NCI-H2107 (cell line): ENCODE measurements around the gene POLD4.

Source experiments
- DNase-seq: peaks from one replicate; lab custom pipeline; 2025; lab: John Stamatoyannopoulos, UW

The POLD4 gene

DNA sequence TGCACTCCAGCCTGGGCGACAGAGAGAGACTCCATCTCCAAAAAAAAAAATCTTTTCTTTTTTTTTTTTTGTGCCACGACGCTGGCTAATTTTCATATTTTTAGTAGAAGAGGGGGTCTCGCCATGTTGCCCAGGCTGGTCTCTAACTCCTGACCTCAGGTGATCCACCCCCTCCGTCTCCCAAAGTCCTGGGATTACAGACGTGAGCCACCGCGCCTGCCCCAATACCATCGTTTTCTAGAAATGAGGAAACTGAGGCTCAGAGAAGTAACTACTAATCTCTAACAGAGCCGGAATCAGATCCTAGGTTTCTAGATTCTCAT, 36.5 kb downstream of the POLD4 start:
- DNase-seq = no peak

DNA sequence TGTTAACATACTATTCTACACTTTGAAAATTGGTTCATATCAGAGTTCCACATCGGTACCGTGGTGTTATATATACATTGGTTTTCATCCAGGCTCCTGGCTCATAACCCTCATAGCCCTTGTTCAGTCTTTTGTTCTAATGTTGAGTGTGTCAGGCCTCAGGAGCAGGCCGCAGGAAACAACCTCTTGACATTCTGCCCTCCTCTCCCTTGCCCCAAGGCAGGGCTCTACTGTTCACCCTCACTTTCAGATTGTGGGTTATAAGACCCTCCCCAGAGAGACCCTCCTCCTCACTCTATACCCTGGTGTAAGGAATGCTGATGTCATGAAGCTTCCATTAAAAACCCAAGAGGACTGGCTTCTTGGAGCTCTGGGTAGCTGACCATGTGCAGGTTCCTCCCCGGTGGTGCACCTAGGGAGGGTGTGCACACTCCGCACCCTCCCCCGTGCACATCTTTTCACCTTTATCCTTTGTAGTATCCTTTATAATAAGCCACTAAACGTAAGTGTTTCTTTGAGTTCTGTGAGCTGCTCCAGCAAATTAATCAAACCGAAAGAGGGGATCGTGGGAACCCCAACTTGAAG, 37.9 kb downstream of the POLD4 start:
- no peak for DNase-seq

DNA sequence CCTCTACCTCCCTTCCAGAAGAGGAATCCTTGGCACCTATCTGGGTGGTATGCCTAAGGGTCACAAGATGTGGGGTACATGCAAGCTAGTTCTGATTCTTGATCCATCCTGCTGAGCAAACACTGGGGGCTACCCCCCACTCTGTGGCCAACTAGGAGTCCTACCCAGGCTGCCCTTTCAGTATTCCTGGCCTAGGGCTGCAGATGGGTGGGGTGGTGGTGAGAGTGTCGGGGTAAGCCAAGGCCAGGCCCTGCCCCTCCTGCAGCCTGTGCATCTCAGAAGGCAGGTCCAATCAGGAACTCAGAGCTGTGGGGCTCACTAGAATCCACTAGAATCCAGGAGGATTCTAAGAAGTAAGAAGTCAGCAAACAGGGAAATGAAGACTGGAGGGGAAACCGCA, 39.1 kb downstream of the POLD4 start:
- no peak for DNase-seq

DNA sequence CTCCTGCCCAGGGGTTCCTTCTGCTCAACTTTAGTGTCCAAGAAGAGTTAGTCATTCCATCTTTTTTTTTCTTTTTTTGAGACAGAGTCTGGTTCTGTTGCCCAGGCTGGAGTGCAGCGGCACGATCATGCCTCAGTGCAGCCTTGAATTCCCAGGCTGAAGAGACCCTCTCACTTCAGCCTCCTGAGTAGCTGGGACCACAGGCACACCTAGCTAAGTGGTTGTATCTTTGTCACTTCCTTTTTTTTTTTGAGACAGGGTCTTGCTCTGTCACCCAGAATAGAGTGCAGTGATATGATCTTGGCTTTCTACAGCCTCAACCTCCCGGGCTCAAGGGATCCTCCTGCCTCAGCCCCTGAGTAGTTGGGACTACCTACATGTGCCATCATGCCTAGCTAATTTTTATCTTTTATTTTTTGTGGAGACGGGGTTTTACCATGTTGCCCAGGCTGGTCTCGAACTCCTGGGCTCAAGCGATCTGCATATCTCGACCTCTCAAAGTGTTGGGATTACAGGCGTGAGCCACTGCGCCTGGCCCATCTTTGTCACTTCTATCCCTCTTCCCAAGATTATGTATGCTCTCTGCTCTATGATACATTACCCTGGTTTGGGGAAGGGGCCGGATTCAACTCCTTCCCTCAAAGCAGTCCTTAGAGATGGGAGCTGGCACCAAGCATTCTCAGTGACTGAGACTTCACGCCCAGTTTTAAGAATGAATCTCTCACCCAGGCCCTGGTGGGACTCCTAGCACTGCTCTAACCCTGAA, 40.0 kb downstream of the POLD4 start:
- no peak for DNase-seq

DNA sequence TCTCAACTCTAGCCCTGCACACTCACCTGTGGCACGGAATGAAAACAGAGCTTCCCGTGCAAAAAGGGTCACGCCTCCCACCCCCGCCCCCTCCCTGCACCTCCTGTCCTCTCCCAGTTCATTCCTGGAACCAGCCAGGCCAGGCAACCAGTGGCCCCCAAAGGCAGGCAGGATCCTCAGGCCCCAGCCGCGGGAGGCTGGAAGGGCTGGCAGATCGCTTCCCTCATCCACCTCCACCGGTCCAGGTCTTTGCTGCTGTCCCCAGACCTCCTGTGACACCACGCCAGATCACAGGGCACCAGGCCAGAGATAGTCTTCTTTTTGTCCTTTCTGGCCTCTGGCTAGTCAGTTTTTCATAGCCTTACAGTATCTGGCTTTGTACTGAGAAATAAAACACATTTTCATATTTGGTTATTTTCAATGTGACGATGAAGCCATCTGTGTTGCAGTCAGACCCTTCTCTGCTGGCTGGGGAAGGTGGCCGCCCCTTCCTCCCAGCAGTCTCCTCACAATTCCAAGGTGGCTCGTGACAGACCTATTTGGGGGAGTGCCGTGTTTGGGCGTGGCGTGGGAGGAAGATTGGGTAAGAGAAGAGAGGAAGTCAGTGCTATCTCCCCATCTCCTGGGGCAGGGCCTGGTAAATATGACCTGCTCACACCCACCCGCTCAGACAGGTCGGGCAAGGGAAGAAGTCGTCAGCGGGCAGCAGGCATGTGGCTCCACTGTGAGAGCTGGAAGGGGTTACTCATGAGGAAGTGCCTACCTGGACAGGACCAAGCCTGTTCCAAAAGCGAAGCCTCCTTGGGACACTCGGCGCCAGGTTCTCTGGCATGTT, 40.9 kb downstream of the POLD4 start:
- no peak for DNase-seq

DNA sequence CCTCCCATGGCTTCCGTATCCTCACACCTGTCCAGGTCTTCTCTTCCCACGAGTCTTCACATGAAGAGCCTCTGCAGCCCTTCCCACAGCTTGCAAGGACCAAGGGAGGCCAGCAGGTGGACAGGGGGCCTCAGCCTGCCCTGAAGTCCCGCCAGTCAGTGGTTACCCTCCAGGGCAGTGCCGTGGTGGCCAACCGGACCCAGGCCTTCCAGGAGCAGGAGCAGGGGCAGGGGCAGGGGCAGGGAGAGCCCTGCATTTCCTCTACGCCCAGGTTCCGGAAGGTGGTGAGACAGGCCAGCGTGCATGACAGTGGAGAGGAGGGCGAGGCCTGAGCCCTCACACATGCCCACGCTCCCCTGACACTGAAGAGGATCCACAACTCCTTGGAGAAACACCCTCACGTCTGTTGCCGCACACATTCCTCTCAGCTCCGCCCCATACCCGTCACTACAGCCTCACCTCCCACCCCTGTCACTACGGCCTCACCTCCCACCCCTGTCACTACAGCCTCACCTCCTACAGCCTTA, 41.7 kb downstream of the POLD4 start:
- no peak for DNase-seq

DNA sequence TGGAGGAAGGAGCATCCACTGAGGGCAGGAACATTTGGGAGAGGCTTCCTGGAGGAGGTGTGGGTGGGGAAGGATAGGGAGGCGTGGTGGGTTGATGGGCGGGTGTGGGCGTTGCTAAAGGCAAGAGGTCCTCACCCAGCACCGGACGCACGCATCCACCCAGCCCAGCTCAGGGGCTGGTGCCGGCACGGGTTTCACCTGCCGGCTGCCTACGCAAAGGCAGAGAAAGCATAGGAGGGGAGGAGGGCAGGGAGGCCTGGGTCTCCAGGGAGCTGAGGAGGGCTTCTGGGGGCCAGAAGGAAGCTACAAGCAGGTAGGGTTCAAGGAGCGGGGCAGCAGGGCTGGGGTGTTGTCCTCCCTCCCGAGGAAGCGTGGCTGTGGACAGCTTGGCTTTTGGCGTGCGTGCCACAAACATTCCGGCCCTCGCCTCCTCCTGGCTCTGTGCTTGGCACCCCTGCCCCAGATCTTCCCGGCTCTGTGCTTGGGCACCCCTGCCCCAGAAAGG, 42.2 kb downstream of the POLD4 start:
- DNase-seq = no peak

DNA sequence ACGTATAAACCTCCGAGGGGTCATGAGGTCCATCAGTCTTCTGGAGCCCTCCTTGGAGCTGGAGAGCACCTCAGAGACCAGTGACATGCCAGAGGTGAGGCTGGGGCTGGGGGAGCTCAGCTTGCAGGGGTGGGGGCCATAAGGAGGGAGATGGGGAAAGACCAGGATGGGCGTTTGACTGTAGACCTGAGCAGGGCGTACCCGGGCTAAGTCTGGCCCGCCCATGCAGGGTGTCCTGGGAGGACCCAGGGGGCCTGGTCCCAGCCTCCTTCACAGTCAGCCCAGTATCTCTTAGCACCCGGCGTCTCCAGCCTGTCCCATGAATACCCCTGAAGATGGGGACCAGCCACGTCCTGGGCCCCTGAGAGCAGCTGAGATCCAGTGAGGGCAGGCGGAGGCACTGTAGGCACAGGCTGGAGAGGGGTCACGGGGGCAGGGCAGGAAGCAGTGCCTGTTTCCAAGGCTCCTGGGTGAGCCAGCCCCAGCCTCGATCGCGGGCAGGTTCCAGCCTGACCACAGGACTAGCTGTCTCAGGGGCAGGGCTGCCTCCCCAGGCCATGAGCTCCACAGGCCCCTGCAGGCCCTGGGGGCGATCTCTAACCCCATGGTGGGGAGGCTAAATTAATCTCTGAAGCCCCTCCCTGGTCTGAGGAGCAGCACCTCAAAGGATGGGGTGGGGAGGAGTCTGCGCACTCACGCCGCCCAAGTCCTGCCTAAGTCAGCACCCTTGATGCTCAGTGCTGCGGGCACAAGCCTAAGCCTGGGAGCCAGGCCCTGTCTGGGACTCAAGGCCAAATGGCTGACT, 42.9 kb downstream of the POLD4 start:
- DNase-seq = no peak

DNA sequence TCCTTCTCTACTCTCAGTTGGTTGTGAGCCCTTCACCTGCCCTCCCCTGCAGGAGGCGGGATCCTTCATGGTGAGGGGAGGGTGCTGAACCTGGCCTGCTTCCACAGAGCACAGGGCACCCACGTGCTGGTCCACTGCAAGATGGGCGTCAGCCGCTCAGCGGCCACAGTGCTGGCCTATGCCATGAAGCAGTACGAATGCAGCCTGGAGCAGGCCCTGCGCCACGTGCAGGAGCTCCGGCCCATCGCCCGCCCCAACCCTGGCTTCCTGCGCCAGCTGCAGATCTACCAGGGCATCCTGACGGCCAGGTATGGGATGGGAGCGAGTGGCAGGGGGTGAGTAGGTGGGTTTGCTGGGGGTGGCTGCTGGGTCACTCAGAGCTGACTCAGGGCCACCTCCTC, 43.7 kb downstream of the POLD4 start:
- no peak for DNase-seq

DNA sequence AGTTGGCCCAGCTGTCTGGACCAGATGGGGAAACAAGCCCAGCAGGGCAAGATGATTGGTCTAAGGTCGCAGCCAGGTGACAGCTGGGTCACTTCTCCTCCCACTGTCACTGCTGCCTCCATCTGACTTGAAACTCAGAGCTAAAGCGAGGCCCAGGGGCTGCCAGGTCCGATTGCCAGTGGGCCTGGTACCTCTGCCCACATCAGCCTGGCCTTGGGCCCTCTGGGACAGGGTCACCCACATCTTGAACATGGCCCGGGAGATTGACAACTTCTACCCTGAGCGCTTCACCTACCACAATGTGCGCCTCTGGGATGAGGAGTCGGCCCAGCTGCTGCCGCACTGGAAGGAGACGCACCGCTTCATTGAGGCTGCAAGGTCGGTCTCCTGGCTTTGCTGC, 44.2 kb downstream of the POLD4 start:
- no peak for DNase-seq

DNA sequence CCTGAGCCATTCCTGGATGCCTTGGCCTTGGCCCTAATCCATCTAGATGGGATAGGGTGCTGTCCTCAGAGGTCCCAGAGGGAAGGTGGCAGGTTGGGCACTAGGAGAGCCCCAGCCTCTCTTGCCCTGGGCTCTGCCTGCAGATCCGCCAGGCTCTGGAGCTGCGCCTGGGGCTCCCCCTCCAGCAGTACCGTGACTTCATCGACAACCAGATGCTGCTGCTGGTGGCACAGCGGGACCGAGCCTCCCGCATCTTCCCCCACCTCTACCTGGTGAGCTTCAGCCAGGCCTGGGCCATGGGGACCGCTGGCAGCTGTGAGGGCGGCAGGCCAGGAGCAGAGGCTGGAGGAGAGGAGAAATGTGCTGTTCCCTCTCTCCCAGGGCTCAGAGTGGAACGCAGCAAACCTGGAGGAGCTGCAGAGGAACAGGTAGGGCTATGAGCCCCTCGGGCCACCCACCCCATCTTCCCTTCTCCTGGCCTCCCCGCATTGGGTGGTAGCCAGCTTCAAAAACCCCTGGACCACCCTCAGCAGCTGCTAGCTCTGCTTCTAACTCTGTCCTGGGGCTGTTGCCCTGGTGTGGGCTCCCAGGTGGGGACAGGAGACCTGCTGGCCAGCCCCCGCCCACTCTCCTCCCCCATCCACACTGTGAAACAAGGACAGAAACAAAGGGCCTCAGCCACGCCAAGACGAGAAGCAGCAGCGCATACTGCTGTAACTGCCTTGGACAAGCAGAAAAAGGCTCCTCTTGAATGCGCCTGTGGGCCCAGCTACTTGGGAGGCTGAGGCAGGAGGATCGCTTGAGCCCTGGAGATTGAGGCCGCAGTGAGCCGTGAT, 45.1 kb downstream of the POLD4 start:
- no peak for DNase-seq

DNA sequence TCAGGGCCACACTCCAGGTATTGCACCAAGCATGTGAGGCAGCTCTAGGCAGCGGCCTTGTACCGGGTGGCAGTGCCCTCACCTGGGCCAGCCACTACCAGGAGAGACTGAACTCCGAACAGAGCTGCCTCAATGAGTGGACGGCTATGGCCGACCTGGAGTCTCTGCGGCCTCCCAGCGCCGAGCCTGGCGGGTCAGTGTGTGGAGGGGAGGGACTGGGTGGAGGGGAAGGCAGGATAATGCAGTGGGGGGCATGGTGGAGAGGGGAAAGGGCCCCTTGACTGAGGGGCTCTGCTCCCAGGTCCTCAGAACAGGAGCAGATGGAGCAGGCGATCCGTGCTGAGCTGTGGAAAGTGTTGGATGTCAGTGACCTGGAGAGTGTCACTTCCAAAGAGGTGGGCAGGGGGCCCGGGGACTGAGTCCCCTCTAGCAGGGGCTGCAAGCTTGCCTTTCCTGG, 45.8 kb downstream of the POLD4 start:
- DNase-seq = no peak

DNA sequence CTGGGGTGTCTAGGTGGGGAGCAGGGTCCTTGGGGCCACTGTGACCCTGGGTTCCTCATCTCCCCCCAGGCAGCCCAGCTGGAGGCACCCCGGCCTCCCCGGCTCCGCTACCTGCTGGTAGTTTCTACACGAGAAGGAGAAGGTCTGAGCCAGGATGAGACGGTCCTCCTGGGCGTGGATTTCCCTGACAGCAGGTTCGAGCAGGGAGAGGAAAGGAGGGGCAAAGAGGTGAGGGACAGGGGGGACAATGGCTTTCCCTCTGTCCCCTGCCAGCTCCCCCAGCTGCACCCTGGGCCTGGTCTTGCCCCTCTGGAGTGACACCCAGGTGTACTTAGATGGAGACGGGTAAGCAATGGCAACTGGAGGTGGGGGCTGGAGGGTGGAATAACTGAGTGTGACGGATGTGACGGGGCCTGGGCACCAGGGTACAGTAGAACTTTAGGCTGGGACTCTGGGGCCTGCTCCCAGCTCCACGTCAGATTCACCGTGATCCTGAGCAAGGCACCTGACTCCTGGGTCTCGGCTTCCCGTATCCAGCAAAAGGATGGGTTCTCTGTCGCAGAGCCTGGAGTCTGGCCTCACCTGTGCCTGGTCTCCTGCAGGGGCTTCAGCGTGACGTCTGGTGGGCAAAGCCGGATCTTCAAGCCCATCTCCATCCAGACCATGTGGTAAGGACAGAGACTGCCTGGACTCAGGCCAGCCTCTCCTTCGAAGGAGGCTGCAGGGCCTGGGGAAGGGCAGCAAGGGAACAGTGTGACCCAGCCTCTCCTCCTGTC, 46.4 kb downstream of the POLD4 start:
- DNase-seq = no peak

DNA sequence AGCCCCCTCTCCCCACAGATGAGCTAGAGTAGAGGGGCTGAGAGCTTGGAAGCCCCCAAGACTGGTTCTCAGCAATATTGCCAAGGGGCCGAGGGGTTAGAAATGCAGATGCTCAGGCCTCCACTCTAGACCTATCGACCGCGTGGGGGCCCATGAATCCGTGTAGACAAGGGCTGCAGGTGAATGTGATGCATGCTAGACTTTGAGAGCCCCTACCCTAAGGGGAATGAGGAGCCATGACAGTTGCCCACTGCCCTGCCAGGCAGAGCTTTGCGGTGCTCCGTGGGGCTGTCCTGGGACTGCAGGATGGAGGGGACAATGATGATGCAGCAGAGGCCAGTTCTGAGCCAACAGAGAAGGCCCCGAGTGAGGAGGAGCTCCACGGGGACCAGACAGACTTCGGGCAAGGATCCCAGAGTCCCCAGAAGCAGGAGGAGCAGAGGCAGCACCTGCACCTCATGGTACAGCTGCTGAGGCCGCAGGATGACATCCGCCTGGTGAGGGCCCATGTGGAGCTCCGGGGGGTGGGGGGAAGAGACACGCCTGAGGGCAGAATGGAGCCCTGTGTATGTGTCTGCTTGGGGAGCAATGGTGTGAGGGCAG, 48.7 kb downstream of the POLD4 start:
- no peak for DNase-seq

DNA sequence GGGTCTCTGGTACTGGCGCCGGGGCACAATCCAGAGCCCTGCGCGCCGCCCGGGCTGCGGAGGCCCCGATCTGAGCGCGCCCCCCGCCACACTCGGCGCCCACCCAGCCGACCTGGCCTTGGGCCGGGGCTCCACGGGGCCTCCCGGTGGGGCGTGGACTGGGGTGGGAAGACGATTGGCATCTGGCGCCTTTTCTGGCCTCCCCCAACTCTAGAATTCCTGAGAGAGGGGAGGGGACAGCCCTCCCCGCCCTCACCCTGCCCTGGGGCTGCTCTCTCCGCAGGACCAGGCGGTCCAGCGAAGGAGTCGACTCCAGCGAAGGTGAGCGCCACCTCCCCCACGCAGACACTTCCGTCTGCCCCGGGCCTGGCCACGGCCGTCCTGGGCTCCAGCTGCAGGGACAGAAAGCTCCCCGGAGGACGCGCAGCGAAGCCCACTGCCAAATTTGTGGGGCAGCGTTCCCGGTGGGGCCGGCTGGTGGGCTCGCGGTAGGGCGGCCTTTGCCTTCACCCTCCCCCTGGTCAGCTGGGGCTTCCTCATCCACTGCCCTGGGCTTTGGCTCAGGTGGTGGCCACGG, 49.4 kb downstream of the POLD4 start:
- DNase-seq = no peak

DNA sequence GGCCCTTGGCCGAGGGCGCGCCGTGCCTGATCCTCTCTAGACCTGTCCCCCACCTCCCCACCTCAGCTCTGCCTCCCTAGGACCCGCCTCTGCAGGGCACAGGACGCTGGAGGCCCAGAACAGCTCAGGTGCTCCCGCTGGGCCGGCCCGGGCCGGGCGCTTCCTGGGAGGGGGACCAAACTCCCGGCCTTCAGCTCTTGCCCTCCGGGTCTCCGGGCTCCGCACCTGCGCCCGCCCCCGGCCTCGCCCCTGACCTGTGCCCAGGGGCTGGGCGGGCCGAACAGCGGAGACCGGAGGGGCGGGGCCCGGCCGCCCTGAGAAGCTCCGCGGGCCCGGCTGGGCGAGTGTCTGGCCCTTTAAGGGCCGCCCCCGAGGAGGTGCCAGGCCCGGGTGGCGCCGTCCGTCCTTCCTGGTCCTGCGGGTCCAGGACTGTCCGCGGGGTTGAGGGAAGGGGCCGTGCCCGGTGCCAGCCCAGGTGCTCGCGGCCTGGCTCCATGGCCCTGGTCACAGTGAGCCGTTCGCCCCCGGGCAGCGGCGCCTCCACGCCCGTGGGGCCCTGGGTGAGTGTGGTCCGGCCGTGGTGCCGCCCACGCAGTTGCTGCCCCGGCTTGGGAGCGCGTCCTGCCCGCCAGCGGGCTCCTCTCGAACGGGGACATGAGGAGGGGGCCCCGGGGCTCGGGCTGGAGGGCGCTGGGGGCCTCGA, 50.1 kb downstream of the POLD4 start, which contains the start of gene SSH3:
Gene SSH3, plus strand, starts transcription at position 399 of the 703 bp plus-strand sequence. Its CDS starts 96 bp downstream, at position 495.
- DNase-seq = no peak

DNA sequence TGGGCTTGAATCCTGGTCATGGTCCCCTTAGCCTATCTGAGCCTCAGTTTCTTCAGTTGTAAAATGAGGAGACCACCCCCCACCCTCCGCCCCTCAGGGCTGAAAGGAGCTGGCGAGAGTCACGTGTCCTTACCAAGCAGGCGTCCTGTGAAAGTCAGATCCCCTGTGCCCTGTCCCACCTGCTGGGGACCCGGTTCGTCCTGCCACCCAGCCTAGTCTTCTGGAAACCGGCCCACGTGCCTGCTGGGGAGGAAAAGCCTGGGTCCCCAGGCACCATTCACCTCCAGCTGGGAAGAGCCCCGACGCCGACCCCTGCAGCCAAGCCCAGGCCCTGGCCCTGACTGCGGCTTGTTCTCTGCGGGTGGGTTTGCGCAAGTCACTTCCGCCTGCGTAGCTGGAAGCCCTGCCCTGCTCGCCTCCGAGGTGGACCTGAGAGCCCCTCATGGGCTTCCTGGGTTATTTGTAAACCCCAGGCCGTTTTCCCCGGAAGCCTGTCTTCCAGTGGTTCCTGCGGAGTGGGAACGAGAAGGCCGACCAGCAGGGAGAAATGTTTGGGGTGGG, 50.7 kb downstream of the POLD4 start:
- DNase-seq = no peak

DNA sequence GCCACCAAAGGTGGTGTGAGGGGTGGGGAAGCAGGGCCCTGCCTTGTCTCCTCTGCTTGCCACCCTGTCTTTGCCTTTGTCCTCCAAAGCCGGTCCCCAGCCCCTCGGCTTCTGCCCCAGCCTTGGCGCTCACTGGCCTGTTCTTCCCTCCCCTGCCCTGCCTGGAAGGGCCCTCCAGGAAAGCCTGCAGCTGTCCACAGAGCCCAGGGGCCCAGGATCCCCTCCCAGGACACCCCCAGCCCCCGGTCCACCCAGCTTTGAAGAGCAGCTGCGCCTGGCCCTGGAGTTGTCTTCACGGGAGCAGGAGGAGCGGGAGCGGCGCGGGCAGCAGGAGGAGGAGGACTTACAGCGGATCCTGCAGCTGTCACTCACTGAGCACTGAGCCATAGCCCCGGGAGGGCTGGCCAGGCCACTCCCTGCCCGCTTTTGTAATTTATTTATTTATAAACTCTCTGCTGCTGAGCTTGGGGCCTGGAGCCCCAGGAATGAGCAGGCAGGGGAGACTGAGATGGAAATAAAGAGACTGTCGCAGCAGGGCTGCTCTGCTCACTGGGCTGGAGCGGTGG, 51.3 kb downstream of the POLD4 start:
- DNase-seq = peak; percentile 19
